ENCODE results near the gene TMCO4.

- peak; percentile 90 for TF ChIP-seq MAX (IDR thresholded peaks at IDR 0.05)
- TF ChIP-seq EZH2 (IDR thresholded peaks at IDR 0.05; ENCODE audit: low read depth, low read length, severe bottlenecking), result no peak
- TF ChIP-seq RAD21 (IDR thresholded peaks at IDR 0.05 in 1 of 2, conservative IDR thresholded peaks at IDR 0.05 in 1 of 2; ENCODE audit: low read depth in 2 of 2, low read length in 2 of 2), result no peak
- TF ChIP-seq EGR1 (IDR thresholded peaks at IDR 0.05; ENCODE audit: borderline replicate concordance, low read depth, low read length), result no peak
Observed at GRCh38 chr1:19676438-19676922, 123.2 kb downstream of the TMCO4 start.

Measured in H1 (cell line).